Measurements from ENCODE around the gene CPNE4.

The CPNE4 gene

GRCh38 chr3:131843174-131843573 lies 191.6 kb downstream of the CPNE4 start:
- no peak overlapping the region for H3K4me3 ChIP-seq (ENCODE audit: low read depth, low read length)
- TF ChIP-seq, protein P1, sequence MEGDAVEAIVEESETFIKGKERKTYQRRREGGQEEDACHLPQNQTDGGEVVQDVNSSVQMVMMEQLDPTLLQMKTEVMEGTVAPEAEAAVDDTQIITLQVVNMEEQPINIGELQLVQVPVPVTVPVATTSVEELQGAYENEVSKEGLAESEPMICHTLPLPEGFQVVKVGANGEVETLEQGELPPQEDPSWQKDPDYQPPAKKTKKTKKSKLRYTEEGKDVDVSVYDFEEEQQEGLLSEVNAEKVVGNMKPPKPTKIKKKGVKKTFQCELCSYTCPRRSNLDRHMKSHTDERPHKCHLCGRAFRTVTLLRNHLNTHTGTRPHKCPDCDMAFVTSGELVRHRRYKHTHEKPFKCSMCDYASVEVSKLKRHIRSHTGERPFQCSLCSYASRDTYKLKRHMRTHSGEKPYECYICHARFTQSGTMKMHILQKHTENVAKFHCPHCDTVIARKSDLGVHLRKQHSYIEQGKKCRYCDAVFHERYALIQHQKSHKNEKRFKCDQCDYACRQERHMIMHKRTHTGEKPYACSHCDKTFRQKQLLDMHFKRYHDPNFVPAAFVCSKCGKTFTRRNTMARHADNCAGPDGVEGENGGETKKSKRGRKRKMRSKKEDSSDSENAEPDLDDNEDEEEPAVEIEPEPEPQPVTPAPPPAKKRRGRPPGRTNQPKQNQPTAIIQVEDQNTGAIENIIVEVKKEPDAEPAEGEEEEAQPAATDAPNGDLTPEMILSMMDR (IDR thresholded peaks at IDR 0.05; ENCODE audit: borderline replicate concordance, insufficient read depth, low read depth, low read length) = no peak

DNA sequence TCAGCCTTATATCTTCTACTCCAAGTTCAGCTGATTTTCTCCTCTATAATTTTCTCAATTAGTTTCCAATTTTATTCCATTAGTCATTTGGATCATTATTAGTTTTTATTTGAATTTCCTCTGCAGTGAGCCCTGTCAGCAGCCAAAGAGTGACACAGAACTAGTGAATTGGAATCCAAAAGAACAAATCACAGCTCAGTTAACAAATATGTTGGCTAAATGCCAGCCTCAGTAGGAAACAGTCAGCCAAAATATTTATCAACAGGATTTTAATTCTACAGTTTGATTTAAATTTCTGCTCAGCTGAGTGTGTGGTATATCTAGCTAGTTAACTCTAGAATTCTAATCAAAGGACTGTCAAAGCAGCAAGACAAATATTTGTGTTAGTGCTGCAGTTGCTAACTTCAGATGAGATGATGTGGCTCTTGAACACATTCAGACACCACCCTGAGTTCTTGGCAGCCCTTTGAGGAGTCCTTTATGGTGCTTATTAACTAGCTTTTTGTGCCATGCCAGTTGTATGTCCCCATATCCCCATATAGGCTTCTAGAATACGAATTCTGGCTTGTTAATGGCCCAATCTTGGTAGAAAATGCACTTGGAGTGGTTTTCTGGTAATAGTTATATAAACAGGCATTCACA lies 194.5 kb downstream of the CPNE4 start:
- H3K4me3 ChIP-seq (ENCODE audit: low read depth, low read length) = no peak overlapping the region
- TF ChIP-seq, protein P1 (IDR thresholded peaks at IDR 0.05; ENCODE audit: borderline replicate concordance, insufficient read depth, low read depth, low read length) = no peak

- no peak overlapping the region for H3K4me3 ChIP-seq (ENCODE audit: low read depth, low read length)
- TF ChIP-seq, protein P1 (IDR thresholded peaks at IDR 0.05; ENCODE audit: borderline replicate concordance, insufficient read depth, low read depth, low read length) = no peak
Measured at GRCh38 chr3:131835906-131836305, 198.9 kb downstream of the CPNE4 start.

DNA sequence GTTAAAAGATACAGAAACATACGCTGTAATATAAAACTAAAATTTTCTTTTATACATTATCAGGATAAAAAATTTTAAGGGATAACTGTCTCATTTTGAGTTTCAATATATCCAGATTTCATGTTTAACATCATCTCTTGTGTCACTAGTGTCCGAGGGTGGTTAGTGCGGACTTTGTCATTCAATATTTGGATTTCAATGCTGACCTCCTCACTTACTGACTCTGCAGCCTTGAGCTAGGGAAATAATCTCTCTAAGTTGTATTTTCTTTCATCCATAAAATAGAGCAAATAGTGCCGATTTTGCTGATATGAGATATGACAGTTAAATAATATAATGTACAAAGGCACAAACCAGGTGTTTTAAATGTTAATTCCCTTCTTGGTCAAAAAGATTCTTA lies 203.2 kb downstream of the CPNE4 start:
- no peak overlapping the region for H3K4me3 ChIP-seq (ENCODE audit: low read depth, low read length)
- TF ChIP-seq, protein P1 (IDR thresholded peaks at IDR 0.05; ENCODE audit: borderline replicate concordance, insufficient read depth, low read depth, low read length) = no peak

GRCh38 chr3:131821191-131821762 lies 213.5 kb downstream of the CPNE4 start:
- TF ChIP-seq, protein P1 (IDR thresholded peaks at IDR 0.05; ENCODE audit: borderline replicate concordance, insufficient read depth, low read depth, low read length) = no peak
- no peak overlapping the region for H3K4me3 ChIP-seq (ENCODE audit: low read depth, low read length)

DNA sequence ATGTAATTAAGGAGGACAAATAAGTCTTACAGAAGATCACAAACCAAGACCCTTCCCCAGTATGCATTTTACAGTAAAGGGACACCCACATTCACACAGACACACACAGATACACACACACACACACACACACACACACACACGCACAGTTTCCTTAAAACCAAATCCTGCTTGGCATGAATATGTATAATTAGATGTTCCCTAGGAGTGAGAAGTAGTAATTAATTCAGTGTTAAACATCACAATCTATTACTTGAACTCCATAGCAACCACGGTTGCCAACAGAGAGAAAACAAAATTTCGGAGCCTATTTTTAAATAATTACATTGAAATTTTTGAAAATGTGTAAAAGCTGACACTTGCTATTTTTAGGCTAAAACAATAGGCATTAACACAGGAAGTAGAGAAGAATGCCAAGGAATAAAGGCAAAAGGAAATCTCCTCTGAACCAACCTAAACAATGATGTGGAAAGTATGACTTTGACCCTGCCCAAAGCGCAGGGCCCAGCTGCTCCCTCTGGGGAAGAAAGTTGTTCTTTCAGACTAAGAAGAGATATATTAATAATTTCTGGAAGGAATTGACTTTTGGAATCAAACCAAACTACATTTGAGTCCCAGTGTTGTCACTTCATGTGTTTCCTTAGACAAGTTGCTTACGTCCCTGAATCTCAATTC lies 215.3 kb downstream of the CPNE4 start:
- no peak overlapping the region for H3K4me3 ChIP-seq (ENCODE audit: low read depth, low read length)
- TF ChIP-seq, protein P1 (IDR thresholded peaks at IDR 0.05; ENCODE audit: borderline replicate concordance, insufficient read depth, low read depth, low read length) = no peak

- TF ChIP-seq, protein P1 (IDR thresholded peaks at IDR 0.05; ENCODE audit: borderline replicate concordance, insufficient read depth, low read depth, low read length) = no peak
Measured at GRCh38 chr3:131812433-131812832, 222.4 kb downstream of the CPNE4 start.

More at GRCh38 chr3:131812433-131812832, 222.4 kb downstream of the CPNE4 start:
- no peak overlapping the region for H3K4me3 ChIP-seq (ENCODE audit: low read depth, low read length)
